ENCODE results near the gene ZNF609.
"Not testable (repeated sequence)": the region's sequence is repeated elsewhere in the genome, so short reads cannot be mapped to it uniquely, and the experiment has no call there.

The ZNF609 gene

GRCh38 chr15:64630396-64631107 is 170.2 kb downstream of the ZNF609 start:
- DNase-seq, result no peak

GRCh38 chr15:64632639-64633038 is 172.3 kb downstream of the ZNF609 start:
- DNase-seq, result not testable (repeated sequence)

GRCh38 chr15:64633332-64633731 is 173.0 kb downstream of the ZNF609 start:
- no peak for DNase-seq

- no peak for DNase-seq
Measured at GRCh38 chr15:64634027-64634426, 173.6 kb downstream of the ZNF609 start.

- DNase-seq, result no peak
Measured at GRCh38 chr15:64634576-64635498, 174.5 kb downstream of the ZNF609 start.

- no peak for DNase-seq
Measured at GRCh38 chr15:64635499-64636495, 175.4 kb downstream of the ZNF609 start.

- DNase-seq, result no peak
Measured at GRCh38 chr15:64636556-64636955, 176.2 kb downstream of the ZNF609 start.

GRCh38 chr15:64637412-64637811 is 177.0 kb downstream of the ZNF609 start:
- no peak for DNase-seq

- not testable (repeated sequence) for DNase-seq
Measured at GRCh38 chr15:64639744-64640143, 179.4 kb downstream of the ZNF609 start.

GRCh38 chr15:64640146-64640871 is 179.9 kb downstream of the ZNF609 start:
- DNase-seq, result no peak

- no peak for DNase-seq
Measured at GRCh38 chr15:64642875-64643274, 182.5 kb downstream of the ZNF609 start.

- DNase-seq, result no peak
Measured at GRCh38 chr15:64643685-64644084, 183.3 kb downstream of the ZNF609 start.

GRCh38 chr15:64644811-64645210 is 184.4 kb downstream of the ZNF609 start:
- DNase-seq, result not testable (repeated sequence)

- DNase-seq, result no peak
Measured at GRCh38 chr15:64645995-64646394, 185.6 kb downstream of the ZNF609 start.

- no peak for DNase-seq
Measured at GRCh38 chr15:64647367-64647766, 187.0 kb downstream of the ZNF609 start.

GRCh38 chr15:64650552-64650951 is 190.2 kb downstream of the ZNF609 start:
- DNase-seq, result no peak

GRCh38 chr15:64651601-64652191 is 191.3 kb downstream of the ZNF609 start:
- DNase-seq, result no peak

GRCh38 chr15:64653757-64654156 is 193.4 kb downstream of the ZNF609 start:
- no peak for DNase-seq

GRCh38 chr15:64656508-64656907 is 196.1 kb downstream of the ZNF609 start:
- DNase-seq, result no peak

- no peak for DNase-seq
Measured at GRCh38 chr15:64665179-64665578, 204.8 kb downstream of the ZNF609 start.

GRCh38 chr15:64667736-64668161 is 207.4 kb downstream of the ZNF609 start:
- no peak for DNase-seq

- no peak for DNase-seq
Measured at GRCh38 chr15:64673866-64674265, 213.5 kb downstream of the ZNF609 start.

Measured in activated CD4-positive, CD25-positive, alpha-beta regulatory T cell treated with anti-CD3 and anti-CD28 coated beads, Interleukin-2, amount 50 U/mL, for 72 hours (primary cell).